Anterior cingulate cortex (tissue), 58 donors: ENCODE measurements around the gene CWH43.
A peak's percentile ranks its signal among the peaks of the same experiment; 100 is the strongest.
"Not testable (repeated sequence)": the region's sequence is repeated elsewhere in the genome, so short reads cannot be mapped to it uniquely, and the experiment has no call there.

Experiments
- DNase-seq, 58 donors: peaks; one replicate each; lab custom pipeline; 2025; lab: John Stamatoyannopoulos, UW

Gene CWH43

DNA sequence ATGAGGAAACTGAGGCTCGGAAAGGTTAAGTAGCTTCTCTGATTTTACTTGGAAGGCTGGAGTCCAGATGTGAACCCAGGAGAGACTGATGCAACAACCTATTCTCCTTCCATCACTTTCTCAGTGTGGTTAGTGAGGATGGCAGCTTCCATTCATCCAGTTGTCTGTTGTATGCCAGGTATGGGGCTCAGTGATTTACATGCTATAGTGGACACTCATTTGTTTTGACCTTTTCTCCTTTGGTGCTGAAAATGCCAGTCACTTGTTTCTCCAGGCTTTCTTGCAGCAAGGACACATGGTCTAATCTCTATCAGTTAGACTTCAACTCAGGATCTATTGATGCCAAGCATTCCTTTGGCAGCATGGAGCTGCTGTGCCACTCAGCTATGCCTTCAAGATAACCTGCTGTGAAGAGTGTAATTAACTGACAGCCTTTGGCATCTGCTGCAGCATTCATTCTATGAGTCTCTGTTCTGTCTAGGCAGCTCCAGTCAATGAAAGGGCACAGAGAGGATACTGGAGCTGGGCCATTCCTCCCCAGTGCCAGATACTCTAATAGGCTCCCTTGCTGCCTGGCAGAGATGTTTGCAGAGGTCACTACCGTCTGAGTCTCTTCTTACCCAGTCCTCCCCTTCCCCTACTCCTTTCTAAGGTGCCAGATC, 11.0 kb upstream of the CWH43 start:
- DNase-seq: peak in 26 of 58 donors; percentile 1 to 42 (median 8)

DNA sequence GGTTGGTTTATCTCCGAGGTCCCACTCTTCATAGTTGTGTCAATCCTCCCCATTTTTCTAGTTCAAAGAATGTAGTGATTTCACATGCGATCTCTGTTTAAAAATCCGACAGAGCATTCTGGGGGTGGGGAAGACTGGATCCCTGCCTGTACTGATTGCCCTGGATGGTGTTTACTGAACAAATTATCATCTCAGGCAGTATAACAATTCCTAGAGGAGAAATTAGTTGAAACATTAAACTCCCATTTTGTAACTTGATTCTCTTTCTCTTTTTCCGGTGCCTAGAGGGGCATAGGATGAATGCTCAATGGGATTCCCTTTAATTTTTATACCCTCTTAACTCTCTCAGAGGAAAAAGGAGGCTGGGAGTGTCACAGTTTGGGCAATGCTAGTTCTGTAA, 10.0 kb upstream of the CWH43 start:
- no peak for DNase-seq

DNA sequence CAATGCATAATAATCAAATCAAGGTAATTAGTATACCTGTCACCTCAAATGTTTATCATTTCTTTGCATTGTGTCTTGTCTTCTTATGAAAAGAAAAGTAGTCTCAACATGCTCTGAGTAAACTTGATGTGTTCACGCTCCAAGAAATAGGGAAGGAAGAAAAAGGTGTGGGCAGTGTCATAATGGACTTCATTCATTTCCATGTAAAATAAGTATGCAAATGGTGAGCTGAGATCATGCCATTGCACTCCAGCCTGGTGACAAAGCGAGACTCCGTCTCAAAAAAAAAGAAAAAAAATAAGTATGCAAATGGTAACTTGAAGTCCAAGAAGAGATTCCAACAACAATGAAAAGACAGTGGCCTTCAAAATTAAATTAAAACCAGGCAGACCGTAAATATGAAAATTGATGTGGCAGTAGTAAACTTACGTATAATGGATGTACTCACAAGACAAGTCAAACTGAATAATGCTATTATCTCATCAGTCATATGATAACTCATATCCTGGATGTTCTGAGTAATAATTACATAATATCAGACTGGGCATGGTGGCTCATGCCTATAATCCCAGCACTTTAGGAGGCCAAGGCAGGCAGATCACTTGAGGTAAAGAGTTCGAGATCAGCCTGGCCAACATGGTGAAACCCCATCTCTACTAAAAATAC, 6.0 kb upstream of the CWH43 start:
- no peak for DNase-seq

DNA sequence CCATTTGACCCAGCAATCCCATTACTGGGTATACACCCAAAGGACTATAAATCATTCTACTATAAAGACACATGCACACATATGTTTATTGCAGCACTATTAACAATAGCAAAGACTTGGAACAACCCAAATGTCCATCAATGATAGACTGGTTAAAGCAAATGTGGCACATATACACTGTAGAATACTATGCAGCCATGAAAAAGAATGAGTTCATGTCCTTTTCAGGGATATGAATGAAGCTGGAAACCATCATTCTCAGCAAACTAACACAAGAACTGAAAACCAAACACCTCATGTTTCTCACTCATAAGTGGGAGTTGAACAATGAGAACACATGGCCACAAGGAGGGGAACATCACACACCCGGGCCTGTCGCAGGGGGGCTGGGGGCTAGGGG, 2.1 kb upstream of the CWH43 start:
- not testable (repeated sequence) for DNase-seq

DNA sequence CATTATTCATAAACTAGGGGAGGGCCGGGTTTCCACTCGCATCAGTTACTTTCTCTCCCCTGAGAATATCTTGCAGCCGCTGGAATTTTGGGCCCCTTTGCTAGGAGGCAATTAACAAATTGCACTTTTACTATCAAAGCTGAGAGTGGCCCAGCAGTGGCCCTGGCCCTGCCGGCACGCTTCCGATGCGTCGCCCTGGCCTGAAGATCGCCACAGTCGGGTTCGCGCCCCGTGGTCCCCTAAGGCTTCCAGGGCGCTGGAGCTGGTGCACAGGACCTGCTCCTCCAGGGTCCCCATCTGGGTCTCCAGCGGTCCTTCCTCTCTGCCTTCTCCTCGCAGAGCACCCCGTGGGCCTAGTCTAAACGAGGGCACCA, 486 bp upstream of the CWH43 start:
- DNase-seq: no peak

DNA sequence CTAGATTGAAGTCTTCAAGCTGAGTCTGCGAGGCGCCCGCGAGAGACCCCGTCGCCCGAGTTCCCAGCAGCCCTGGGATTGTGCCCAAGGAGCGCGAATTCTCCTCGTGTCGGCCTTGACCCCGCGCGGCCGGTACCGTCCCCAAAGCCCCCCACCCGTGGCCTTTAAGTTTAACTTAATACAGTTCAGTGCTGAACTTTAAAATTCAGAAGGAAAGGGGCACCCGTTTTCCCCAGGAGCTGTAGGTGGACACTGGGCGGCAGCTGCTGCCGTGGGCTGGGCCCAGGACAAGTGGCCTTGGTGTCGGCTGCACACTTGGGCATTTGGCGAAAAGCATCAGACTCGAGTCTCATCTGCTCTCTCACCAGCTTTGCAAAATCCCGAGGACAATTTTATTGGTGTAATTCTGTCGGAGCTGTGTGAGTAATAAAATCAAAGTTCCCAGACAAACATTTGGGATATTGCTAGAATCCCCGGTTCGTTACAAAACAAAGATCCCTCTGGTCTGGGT, 634 bp downstream of the CWH43 start:
- no peak for DNase-seq

DNA sequence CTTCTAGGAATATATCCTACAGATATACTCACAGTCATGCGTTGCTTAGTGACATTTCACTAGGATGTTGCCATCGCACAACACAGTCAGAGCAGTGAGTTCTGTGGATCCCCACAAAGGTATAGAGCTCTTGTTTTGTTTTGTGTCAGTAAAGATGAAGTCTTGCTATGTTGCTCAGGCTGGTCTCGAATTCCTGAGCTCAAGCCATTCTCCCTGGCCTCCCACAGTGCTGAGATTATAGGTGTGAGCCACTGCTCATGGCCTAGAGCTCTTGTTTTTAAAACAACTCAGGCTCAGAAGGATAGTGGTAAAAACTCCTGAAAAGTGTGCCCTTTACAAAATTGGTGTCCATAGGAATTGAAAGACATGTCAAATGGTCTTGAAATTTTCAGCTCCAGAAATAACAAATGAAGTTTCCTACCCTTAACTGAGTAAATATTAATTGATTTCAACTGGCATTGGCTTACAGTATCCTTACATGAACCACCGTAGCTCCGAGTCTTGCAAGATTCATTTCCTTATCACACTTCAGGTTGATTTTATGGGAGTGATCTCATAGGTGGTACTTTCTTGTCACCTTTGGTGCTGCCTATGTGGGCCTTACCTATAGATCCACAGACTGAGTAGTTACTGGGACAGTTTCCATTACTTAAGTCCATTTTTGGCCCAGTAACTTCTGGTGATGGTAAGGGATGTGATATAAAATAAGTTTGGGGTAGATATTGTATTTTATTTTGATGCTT, 3.6 kb downstream of the CWH43 start:
- no peak for DNase-seq

- DNase-seq: no peak
Observed at GRCh38 chr4:48991357-48991756, 5.3 kb downstream of the CWH43 start.

- no peak for DNase-seq
Observed at GRCh38 chr4:48997962-48998361, 11.9 kb downstream of the CWH43 start.

- DNase-seq: no peak
Observed at GRCh38 chr4:48998440-48998839, 12.4 kb downstream of the CWH43 start.

- DNase-seq: no peak
Observed at GRCh38 chr4:49000806-49001205, 14.7 kb downstream of the CWH43 start.

GRCh38 chr4:49002931-49003330, 16.9 kb downstream of the CWH43 start:
- no peak for DNase-seq

DNA sequence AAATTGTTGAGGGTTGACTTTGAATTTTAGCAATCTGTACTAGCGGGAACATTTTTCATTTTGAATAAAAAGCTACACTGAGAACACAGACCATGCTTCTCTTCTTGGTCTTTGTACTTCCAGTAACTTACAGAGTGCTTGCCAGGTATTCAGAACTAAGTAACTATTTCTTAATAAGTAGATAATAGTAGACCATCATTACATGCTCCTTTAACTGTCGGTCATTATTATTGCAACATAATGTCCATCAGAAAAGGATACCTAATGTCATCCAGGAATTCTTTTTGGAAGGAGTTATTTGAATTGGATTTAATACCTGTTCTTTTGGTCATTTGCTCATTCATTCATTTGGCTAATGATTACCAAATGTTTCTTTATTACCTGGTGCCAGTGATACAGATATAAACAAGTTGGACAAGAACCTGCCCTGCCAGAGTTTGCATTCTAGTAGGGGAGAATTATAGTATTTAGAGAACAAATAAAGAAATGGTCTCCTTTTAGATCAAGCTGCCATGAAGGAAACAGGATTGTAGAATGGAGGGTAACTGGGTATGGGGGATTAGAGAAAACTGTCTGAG, 32.7 kb downstream of the CWH43 start:
- DNase-seq: no peak

- peak in 44 of 58 donors; percentile 1 to 64 (median 7) for DNase-seq
Observed at GRCh38 chr4:49032440-49033161, 46.5 kb downstream of the CWH43 start.

- no peak for DNase-seq
Observed at GRCh38 chr4:49036528-49036927, 50.5 kb downstream of the CWH43 start.

- DNase-seq: no peak
Observed at GRCh38 chr4:49044270-49044669, 58.2 kb downstream of the CWH43 start.

DNA sequence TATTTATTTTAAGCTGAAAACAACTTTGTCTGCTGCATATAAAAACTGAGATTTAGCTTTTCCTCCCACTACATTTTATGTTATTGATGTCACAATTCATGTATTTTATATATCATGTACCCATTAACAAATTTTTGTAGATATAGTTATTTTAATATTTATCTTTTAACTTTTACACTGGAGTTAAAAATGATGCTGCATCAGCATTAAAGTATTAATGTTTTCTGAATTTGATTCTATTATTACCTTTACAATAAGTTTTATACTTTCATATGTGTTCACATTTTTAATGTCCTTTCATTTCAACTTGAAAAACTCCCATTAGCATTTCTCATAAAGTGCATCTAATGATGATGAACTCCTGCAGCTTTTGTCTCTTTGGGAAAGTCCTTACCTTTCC, 72.2 kb downstream of the CWH43 start:
- DNase-seq: no peak

- DNase-seq: no peak
Observed at GRCh38 chr4:49063670-49064069, 77.6 kb downstream of the CWH43 start.

DNA sequence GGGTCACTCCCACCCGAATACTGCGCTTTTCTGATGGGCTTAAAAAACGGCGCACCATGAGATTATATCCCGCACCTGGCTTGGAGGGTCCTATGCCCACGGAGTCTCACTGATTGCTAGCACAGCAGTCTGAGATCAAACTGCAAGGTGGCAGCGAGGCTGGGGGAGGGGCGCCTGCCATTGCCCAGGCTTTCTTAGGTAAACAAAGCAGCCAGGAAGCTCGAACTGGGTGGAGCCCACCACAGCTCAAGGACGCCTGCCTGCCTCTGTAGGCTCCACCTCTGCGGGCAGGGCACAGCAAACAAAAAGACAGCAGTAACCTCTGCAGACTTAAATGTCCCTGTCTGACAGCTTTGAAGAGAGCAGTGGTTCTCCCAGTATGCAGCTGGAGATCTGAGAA, 86.1 kb downstream of the CWH43 start:
- DNase-seq: not testable (repeated sequence)

DNA sequence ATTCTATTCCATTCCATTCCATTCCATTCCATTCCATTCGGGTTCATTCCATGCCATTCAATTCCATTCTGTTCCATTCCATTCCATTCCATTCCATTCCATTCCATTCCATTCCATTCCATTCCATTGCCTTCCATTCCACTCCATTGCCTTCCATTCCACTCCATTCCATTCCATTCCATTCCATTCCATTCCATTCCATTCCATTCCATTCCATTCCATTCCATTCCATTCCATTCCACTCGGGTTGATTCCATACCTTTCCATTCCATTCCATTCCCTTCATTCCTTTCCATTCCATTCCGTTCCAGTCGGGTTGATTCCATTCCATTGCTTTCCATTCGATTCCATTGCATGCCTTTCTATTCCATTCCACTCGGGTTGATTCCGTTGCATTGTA, 105.8 kb downstream of the CWH43 start:
- DNase-seq: not testable (repeated sequence)
